GM19328 (cell line): ENCODE measurements around the gene ARHGAP19.
"Not testable (repeated sequence)": the region's sequence is repeated elsewhere in the genome, so short reads cannot be mapped to it uniquely, and the experiment has no call there.

Source experiments
- ATAC-seq: cut with Tn5 transposase; IDR thresholded peaks from one replicate; pipeline ENCODE4 v1.9.1; 2021; ENCODE audit warnings: mild to moderate bottlenecking, moderate library complexity; ENCODE audit not compliant: unreplicated experiment

Gene ARHGAP19

GRCh38 chr10:97321804-97322190, 29.4 kb upstream of the ARHGAP19 start:
- no peak for ATAC-seq

GRCh38 chr10:97321032-97321803, 28.8 kb upstream of the ARHGAP19 start:
- no peak for ATAC-seq

- ATAC-seq, result no peak
Measured at GRCh38 chr10:97320480-97321031, 28.1 kb upstream of the ARHGAP19 start.

DNA sequence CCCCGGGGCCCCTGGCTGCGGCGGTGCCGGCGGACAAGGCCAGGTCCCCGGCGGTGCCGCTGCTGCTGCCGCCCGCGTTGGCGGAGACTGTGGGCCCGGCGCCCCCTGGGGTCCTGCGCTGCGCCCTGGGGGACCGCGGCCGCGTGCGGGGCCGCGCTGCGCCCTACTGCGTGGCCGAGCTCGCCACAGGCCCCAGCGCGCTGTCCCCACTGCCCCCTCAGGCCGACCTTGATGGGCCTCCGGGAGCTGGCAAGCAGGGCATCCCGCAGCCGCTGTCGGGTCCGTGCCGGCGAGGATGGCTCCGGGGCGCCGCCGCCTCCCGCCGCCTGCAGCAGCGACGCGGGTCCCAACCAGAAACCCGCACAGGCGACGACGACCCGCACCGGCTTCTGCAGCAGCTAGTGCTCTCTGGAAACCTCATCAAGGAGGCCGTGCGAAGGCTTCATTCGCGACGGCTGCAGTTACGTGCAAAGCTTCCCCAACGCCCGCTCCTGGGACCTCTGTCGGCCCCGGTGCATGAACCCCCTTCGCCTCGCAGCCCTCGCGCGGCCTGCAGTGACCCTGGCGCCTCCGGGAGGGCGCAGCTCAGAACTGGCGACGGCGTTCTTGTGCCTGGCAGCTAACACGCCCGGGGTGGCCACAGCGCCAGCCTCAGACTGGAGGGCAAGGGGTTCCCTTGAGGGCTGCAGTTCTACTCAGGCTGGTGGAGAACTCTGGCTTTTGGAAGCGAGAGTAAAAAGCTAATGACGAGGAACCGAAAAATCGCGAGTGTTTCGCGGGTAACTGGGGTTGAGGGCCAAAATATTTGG, 27.4 kb upstream of the ARHGAP19 start:
- ATAC-seq, result peak; percentile 21

DNA sequence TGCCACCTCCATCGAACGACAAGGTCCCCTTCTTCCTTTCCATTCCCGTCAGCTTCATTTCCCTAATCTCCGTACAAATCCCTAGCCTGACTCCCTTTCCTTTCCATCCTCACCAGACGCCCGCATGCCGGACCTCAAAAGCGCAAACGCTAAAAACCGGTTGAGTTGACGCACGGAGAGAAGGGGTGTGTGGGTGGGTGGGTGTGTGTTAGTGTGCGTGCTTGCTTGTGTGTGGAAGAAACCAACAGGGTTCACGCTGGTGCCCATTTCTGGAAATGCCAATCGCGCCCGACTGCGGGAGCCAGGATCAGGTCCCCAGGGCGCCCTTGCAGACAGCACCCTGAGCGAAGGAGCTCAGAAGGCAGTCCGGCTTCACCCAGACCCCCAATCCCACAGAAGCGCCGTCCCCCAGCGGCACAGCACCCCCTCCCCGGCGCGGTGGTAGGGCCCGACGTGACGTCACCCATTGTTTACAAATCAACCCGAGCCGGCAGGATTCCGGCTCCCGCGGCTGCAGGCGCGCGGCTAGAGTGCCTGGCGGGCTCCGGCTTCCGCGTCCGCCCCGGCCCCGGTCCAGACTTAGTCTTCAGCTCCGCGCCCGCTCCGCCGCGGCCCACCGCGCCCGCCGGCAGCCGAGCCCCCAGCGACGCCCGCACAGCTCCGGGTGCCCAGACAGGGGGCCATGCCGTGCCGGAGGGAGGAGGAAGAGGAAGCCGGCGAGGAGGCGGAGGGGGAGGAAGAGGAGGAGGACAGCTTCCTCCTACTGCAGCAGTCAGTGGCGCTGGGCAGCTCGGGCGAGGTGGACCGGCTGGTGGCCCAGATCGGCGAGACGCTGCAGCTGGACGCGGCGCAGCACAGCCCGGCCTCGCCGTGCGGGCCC, 26.6 kb upstream of the ARHGAP19 start, which contains the start of gene FRAT1:
Gene FRAT1, plus strand, starts transcription at position 500 of the 880 bp plus-strand sequence. Its CDS starts 183 bp downstream, at position 683.
- peak; percentile 80 for ATAC-seq

DNA sequence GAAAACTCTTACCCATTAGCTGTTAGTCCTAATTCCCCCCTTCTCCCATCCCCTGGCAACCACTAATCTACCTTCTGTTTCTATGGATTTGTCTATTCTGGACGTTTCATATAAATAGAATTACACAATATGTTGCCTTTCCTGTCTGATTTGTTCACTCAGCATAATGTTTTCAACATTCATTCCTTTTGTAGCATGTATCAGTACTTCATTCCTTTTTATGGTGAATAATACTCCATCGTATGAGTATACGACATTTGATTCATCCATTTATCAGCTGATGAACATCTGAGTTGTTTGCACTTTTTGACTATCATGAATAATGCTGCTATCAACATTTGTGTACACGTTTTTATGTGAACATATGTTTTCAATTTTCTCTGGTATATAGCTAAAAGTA, 22.2 kb upstream of the ARHGAP19 start:
- ATAC-seq, result no peak

DNA sequence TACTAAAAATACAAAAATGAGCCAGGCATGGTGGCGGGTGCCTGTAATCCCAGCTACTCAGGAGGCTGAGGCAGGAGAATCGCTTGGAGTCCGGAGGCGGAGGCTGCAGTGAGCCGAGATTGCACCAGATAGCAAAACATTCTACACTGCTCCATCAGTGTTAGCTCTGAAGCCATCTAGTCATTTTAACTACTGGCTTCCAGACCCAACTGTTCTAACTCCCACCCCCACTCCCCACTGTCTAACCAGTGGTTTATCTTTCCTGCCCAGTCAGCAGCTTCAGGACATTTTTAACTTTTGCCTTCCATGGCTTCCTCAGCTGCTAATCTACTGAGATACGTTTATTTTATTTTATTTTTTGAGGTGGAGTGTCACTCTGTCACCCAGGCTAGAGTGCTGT, 20.5 kb upstream of the ARHGAP19 start:
- no peak for ATAC-seq

DNA sequence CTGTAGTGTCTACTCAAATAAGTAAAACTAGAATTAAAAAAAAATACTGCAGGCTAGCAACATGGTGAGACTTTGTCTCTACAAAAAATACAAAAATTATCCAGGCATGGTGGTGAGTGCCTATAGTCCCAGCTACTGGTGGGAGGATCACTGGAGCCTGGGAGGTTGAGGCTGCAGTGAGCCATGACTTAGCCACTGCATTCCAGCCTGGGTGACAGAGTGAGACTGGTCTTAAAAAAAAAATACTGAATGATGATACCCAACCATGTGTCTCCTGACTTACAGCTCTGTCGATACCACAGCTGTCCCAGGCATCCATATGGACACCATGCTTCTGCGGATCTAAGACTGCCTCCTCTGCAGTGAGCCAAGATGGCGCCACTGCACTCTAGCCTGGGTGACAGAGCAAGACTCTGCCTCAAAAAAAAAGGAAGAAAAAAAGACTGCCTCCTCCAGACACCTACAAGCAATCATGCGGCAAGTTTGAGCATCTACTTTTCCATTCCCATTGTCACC, 18.7 kb upstream of the ARHGAP19 start:
- ATAC-seq, result no peak

DNA sequence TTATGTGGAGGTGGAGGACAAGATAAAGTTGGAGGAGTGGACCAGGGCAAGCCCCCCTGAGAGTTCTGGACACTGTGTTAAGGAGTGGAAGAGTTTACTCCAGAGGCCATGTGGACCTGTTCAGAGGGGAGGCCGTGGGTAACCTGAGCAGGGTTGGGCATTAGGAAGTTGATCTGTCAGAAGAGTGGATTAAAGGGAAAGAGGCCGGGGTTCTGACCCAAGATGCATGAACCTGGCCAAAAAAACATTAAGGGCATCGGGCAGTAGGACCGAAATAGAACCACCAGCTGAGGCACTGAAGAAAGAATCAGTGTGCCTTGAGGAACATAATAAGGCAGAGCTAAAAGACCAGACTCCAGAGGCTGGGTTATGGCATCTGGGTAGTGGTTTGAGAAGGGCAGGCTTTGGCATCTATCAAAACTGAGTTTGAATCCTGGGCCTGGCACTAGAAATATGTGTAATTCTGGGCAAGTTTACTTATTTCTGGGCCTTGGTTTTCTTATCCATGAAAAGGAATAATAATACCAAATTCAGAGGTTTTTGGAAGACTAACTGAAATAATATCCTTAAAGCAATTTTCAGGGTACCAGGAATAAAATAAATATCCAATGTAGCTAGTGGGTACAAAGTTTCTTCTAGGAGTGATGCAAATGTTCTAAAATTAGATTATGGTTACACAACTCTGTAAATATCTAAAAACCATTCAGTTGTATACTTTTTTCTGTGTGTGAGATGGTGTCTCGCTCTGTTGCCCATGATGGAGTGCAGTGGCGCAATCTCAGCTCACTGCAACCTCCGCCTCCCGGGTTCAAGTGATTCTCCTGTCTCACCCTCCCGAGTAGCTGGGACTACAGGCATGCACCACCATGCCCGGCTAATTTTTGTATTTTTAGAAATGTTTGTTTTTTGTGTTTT, 15.7 kb upstream of the ARHGAP19 start:
- ATAC-seq, result no peak

DNA sequence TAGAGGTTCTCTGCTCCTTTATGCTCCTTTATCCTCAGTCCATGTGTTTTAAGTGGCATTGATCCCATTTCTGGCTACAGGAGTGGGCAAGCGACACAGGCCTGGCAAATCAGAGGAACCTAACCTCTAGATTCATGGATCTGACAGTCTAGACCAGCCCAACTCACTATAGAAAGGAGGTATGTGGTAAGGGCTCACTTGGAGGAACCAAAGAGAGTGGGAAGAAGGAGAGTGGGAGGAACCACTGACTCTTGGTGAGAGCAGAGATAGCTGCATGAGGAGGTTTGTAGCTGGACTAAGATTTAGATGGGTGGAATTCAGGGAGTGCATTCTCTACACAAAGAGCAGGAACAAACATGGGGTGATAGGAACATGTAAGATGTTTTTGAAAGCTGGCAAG, 15.0 kb upstream of the ARHGAP19 start:
- no peak for ATAC-seq

DNA sequence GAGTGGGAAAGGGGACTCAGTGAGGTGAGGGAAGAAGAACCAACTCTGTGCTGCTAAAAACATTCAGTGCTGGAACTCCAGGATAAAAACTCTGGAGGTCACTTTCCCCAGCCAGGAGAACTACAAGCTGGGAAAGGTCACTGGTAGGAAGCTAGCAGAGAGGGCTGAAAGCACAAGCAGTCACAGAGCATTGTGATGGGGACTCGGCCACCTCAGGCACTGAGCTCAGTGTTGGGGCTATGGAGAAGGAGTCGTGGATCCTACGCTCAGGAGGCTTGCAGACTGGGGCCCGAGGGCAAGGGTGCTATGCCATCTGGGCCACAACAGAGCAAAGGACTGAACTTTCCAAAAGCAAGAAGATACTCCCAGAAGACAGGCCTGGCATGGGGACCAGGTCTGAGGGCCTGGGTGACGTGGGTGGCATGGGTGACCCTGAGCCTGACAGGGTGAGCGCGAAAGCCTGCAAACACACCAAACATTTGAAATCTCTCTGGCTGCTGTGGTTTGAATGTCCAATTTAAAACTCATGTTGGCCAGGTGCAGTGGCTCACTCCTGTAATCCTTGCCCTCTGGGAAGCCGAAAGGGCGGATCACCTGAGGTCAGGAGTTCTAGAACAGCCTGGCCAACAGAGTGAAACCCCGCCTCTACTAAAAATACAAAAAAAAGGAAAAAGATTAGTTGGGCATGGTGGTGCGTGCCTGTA, 9.8 kb upstream of the ARHGAP19 start:
- ATAC-seq, result no peak

GRCh38 chr10:97300980-97301379, 8.5 kb upstream of the ARHGAP19 start:
- no peak for ATAC-seq

- no peak for ATAC-seq
Measured at GRCh38 chr10:97298223-97298571, 5.8 kb upstream of the ARHGAP19 start.

DNA sequence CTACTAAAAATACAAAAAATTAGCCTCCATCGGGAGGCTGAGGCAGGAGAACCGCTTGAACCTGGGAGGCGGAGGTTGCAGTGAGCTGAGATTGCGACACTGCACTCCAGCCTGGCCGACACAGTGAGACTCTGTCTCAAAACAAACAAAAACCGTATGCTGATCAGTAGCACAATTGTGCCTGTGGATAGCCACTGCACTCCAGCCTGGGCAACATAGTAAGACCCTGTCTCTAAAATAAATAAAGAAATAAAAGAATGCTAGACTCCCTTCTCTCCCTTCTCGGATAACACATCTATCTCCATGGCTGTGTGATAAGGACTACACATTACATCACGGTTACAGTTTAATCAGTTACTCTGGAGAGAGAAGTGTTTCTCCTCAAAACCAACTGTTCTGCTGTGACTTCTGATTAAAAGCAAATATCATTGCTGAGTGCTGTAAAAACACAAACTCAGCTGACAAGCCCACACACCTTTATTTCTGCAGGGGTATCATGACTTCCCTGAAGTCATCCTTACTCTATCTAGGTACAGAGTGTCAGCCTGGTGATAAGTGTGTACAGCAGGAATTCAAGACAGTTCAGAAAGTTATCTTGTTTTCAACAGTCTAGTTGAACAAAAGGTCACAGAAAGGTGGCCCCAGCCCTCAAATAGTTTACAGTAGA, 5.3 kb upstream of the ARHGAP19 start:
- ATAC-seq, result no peak

- ATAC-seq, result no peak
Measured at GRCh38 chr10:97292862-97293198, 393 bp upstream of the ARHGAP19 start.

DNA sequence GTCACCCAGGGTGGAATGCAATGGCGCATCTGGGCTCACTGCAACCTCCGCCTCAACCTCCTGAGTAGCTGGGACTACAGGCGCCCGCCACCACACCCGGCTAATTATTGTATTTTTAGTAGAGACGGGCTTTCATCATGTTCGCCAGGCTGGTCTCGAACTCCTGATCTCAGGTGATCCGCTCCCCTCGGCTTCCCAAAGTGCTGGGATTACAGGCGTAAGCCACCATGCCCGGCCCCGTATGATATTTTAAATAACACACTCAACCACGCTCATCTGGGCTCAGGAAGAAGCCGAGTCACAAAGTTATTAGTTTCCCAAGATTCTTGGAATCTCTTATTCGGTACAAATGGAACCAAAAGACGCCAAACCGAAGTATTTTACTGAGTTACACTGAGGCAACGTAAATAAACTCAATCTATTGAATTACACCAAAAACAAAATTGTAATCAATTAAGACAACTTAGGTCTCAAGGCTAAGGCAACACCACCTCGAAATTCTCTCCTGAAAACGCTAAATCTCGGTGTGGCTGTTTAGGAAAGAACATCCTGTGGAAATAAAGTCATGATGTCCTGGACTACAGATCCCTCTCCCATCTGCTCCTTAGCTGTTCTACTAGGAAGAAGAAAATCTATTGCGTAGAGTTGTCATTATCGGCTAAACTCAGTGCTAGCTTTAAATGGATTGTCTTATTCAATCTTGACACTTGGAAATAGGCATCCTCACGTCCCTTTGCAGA, 910 bp downstream of the ARHGAP19 start:
- no peak for ATAC-seq

- ATAC-seq, result not testable (repeated sequence)
Measured at GRCh38 chr10:97290576-97291356, 1.7 kb downstream of the ARHGAP19 start.
